A549 (cell line): ENCODE results near the gene DBNDD2.

Source experiments
- BHLHE40 ChIP-seq: IDR thresholded peaks from 2 replicates; pipeline ENCODE4 v1.6.1; 2012; ENCODE audit warnings: low read depth, low read length, inconsistent platforms
- CBX2 ChIP-seq: fragments of 200-600 bp; sonication (generic); IDR thresholded peaks from 2 replicates; pipeline ENCODE4 v1.6.1; 2016; ENCODE audit warnings: low read depth, mild to moderate bottlenecking, borderline replicate concordance
- CHD4 ChIP-seq: fragments of 200-600 bp; sonication (generic); IDR thresholded peaks from 2 replicates; pipeline ENCODE4 v1.6.1; 2016; ENCODE audit warnings: antibody characterized with exemption, mild to moderate bottlenecking, borderline replicate concordance
- EHF ChIP-seq: fragments of 250-450 bp; sonication (Bioruptor Pico); IDR thresholded peaks from 2 replicates; pipeline ENCODE4 v1.5.0; 2020; ENCODE audit warnings: mild to moderate bottlenecking
- HMGXB4 ChIP-seq: fragments of 250-450 bp; sonication (Bioruptor Pico); IDR thresholded peaks from 2 replicates; pipeline ENCODE4 v1.5.0; 2021; ENCODE audit warnings: mild to moderate bottlenecking, moderate library complexity, borderline replicate concordance
- JUNB ChIP-seq: fragments of >200 bp; sonication (Bioruptor Twin); formaldehyde crosslinking; IDR thresholded peaks from 2 replicates; pipeline ENCODE4 v1.6.1; 2016
- KDM1A ChIP-seq: fragments of 200-600 bp; sonication (generic); IDR thresholded peaks from 2 replicates; pipeline ENCODE4 v1.6.1; 2016; ENCODE audit warnings: low read depth, mild to moderate bottlenecking
- MAZ ChIP-seq: fragments of 150-350 bp; IDR thresholded peaks from 2 replicates; pipeline ENCODE4 v1.6.1; 2014; ENCODE audit warnings: antibody characterized with exemption, low read depth, low read length, borderline replicate concordance
- RCOR1 ChIP-seq: fragments of 150-350 bp; IDR thresholded peaks from 2 replicates; pipeline ENCODE4 v1.6.1; 2014; ENCODE audit warnings: antibody characterized with exemption, low read length, low read depth
- REST ChIP-seq: fragments of 200-600 bp; sonication (generic); IDR thresholded peaks from 2 replicates; pipeline ENCODE4 v1.6.1; 2016; ENCODE audit warnings: antibody characterized with exemption, mild to moderate bottlenecking, moderate library complexity
- RFX5 ChIP-seq: fragments of 450-650 bp; IDR thresholded peaks from 2 replicates; pipeline ENCODE4 v1.7.1; 2014; ENCODE audit warnings: antibody characterized with exemption, mild to moderate bottlenecking, moderate library complexity
- ZC3H11A ChIP-seq: fragments of 450-650 bp; IDR thresholded peaks from 2 replicates; pipeline ENCODE4 v1.6.1; 2014; ENCODE audit warnings: antibody characterized with exemption, mild to moderate bottlenecking
- TF ChIP-seq, protein P1 (sequence below): fragments of >200 bp; sonication (Bioruptor Twin); formaldehyde crosslinking; IDR thresholded peaks from 3 replicates; pipeline ENCODE4 v1.5.1; 2016

- TF ChIP-seq, protein P1, sequence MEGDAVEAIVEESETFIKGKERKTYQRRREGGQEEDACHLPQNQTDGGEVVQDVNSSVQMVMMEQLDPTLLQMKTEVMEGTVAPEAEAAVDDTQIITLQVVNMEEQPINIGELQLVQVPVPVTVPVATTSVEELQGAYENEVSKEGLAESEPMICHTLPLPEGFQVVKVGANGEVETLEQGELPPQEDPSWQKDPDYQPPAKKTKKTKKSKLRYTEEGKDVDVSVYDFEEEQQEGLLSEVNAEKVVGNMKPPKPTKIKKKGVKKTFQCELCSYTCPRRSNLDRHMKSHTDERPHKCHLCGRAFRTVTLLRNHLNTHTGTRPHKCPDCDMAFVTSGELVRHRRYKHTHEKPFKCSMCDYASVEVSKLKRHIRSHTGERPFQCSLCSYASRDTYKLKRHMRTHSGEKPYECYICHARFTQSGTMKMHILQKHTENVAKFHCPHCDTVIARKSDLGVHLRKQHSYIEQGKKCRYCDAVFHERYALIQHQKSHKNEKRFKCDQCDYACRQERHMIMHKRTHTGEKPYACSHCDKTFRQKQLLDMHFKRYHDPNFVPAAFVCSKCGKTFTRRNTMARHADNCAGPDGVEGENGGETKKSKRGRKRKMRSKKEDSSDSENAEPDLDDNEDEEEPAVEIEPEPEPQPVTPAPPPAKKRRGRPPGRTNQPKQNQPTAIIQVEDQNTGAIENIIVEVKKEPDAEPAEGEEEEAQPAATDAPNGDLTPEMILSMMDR, result peak; percentile 94
- TF ChIP-seq EHF (CRISPR knock-in tag) (no peak), KDM1A (no peak), RCOR1 (no peak), HMGXB4 (CRISPR knock-in tag) (no peak), CHD4 (no peak), ZC3H11A (no peak), MAZ (no peak), JUNB (no peak), BHLHE40 (no peak), CBX2 (no peak), REST (no peak), RFX5 (no peak)
Measured at GRCh38 chr20:45373353-45374100, 34.6 kb upstream of the DBNDD2 start.
